Stomach (tissue), 4 donors: ENCODE data around the gene PROZ.

Experiments
- POLR2A ChIP-seq, 4 donors: fragments of 450-650 bp; IDR thresholded peaks; one replicate each; pipeline ENCODE4 v1.6.1; 2016; ENCODE audit warnings: antibody characterized with exemption in 4 of 4, control low read depth in 2 of 4, mild to moderate bottlenecking in 1 of 4, moderate library complexity in 1 of 4
- TF ChIP-seq, protein P1 (sequence below), 7 experiments: fragments of 450-650 bp in 4 of 7; fragments of 200-600 bp in 3 of 7; sonication (generic) in 3 of 7; IDR thresholded peaks; one replicate each; pipeline ENCODE4 v1.5.1; 2016 to 2019; ENCODE audit warnings: antibody characterized with exemption in 7 of 7, control low read depth in 2 of 7, mild to moderate bottlenecking in 1 of 7

DNA sequence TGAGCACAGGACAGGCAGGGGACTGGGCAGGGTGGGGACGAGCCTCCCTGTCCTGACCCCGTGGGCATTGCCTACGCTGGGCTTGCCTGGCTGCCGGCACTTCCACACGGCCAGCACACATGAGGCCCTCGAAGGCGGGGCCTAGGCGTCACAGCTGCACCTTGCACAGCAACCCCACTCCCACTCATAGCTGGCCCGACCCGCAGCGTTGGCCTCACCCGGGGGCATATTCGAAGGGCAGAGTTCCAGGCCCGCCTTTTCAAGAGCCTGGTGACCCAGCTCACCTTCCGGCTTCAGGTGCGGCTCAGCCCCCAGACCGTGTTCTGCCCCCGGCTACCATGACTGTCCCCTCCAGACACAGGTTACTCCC, 16.9 kb upstream of the PROZ start:
- TF ChIP-seq, protein P1, sequence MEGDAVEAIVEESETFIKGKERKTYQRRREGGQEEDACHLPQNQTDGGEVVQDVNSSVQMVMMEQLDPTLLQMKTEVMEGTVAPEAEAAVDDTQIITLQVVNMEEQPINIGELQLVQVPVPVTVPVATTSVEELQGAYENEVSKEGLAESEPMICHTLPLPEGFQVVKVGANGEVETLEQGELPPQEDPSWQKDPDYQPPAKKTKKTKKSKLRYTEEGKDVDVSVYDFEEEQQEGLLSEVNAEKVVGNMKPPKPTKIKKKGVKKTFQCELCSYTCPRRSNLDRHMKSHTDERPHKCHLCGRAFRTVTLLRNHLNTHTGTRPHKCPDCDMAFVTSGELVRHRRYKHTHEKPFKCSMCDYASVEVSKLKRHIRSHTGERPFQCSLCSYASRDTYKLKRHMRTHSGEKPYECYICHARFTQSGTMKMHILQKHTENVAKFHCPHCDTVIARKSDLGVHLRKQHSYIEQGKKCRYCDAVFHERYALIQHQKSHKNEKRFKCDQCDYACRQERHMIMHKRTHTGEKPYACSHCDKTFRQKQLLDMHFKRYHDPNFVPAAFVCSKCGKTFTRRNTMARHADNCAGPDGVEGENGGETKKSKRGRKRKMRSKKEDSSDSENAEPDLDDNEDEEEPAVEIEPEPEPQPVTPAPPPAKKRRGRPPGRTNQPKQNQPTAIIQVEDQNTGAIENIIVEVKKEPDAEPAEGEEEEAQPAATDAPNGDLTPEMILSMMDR (IDR thresholded peaks at IDR 0.05): no peak
- no peak for TF ChIP-seq POLR2A (IDR thresholded peaks at IDR 0.05)
